Cardiac septum (tissue), 1 donor: Measurements from ENCODE around the gene RSAD1. TPM values are rescaled to one million over a fixed set of nuclear protein-coding genes. Genes with fewer than 3 reads are reported as not detected.

ENCODE experiments used
- DNase-seq: peaks from one replicate; pipeline ENCODE4 v3.0.0-alpha.2; 2020; ENCODE audit warnings: low spot score
- intact Hi-C: fragments of 100-400 bp; cut with DNase I; formaldehyde crosslinking; loops from one replicate; pipeline ENCODE4 v1.14.0; 2022
- total RNA-seq: library from RNA; stranded (reverse); fragmentation: NEBNext Ultra II Directional; extraction: Animal tissue kit (Norgen Biotek cat#: 25700); gene quantifications from one replicate; pipeline ENCODE4 v1.2.1, GENCODE V29; 2021
- donor health status: DM: no; HTN: no; CAD: no.

The RSAD1 gene
- total RNA-seq, 1 donor from 2014 or later, result 35.4 TPM

- intact Hi-C loops, result no loop called here
- DNase-seq, result no peak
These were observed 53.9 kb downstream of the RSAD1 start, which contains the start of gene EPN3 for GRCh38 chr17:50532452-50533024. Gene EPN3, plus strand, starts transcription at chr17:50532735. Its CDS starts 3,822 bp downstream, at chr17:50536557.

DNA sequence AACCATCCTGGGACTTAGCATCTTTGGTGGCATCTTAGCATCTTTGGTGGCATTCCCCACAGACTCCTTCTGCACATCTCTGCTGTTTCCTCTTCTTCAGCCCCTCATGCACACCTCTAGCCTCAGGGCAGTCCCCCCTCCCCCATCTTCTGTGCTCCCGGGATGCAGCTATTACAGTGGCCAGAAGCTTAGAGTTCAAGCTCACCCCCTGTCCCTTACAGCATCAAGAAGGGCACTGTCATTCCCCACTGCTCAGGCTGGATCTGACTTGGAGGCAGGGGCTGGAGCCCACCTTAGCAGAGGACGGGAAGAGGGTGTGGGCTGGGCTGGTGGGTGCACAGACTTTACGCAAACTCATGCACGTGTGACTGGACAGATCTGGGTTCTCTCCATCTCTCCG is 54.5 kb downstream of the RSAD1 start:
- intact Hi-C loops, result no loop called here

GRCh38 chr17:50533720-50534148 is 55.1 kb downstream of the RSAD1 start:
- DNase-seq, result peak; percentile 84
- intact Hi-C loops, result no loop called here

More for the DNA sequence above, 54.5 kb downstream of the RSAD1 start:
- no peak for DNase-seq

GRCh38 chr17:50534222-50534978 is 55.7 kb downstream of the RSAD1 start:
- DNase-seq, result no peak

DNA sequence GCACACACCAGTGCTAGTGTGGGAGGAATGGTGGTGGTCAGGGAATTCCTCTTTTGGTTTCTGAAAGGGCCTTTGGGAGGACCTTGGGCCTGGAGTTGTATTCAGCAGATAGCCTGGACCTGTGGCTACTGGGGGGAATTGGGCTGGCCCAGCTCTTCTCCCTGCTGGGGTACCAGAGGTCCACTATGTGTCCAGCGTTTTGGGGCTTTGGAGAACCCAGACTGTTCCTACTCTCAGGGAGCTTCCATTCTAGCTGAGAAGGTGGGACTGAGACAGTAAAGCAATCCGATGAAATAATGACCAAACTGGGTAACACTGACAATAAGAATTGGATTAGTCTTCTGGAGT is 56.3 kb downstream of the RSAD1 start:
- intact Hi-C loops, result no loop called here
- no peak for DNase-seq

More at GRCh38 chr17:50534222-50534978, 55.7 kb downstream of the RSAD1 start:
- intact Hi-C loops, result no loop called here

DNA sequence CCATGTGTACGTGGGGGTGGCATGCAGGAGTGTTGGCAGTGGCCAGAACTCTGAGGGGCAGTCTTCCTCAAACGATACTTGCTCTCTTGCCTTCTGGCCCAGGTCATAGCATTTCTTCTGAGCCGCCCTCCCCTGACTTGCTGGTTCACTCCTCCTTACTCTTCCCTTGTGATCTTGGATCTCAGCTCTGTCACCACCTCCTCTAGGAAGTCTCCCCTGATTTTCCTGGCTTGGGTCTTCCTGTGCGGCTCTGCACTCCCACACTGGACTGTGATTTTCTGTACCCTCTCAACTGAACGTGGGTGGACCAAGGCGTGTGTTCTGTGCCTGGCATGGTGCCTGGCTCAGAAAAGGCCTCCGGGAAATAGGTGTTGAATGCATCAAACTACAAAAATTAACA is 56.7 kb downstream of the RSAD1 start:
- DNase-seq, result no peak
- intact Hi-C loops, result no loop called here

Other genes with a start within 250 kb of the RSAD1 start
- not detected for gene TMEM92, start 204.4 kb upstream of the RSAD1 start, total RNA-seq
- 10.8 TPM for gene XYLT2, start 132.7 kb upstream of the RSAD1 start, total RNA-seq
- gene MRPL27, start 105.7 kb upstream of the RSAD1 start, total RNA-seq, result 61.4 TPM
- 0.35 TPM for gene EME1, start 105.6 kb upstream of the RSAD1 start, total RNA-seq
- 32.9 TPM for gene LRRC59, start 81.3 kb upstream of the RSAD1 start, total RNA-seq
- gene ACSF2, start 52.6 kb upstream of the RSAD1 start, total RNA-seq, result 9.6 TPM
- 0.30 TPM for gene CHAD, start 10.0 kb upstream of the RSAD1 start, total RNA-seq
- 0.13 TPM for gene MYCBPAP, start 29.6 kb downstream of the RSAD1 start, total RNA-seq
- 8.5 TPM for gene EPN3, start 53.9 kb downstream of the RSAD1 start, total RNA-seq
- 51.9 TPM for gene SPATA20, start 68.3 kb downstream of the RSAD1 start, total RNA-seq
- 0.13 TPM for gene CACNA1G, start 81.9 kb downstream of the RSAD1 start, total RNA-seq
- 1.9 TPM for gene ABCC3, start 156.0 kb downstream of the RSAD1 start, total RNA-seq
- 47.6 TPM for gene ANKRD40, start 229.1 kb downstream of the RSAD1 start, total RNA-seq
- 78.5 TPM for gene LUC7L3, start 240.7 kb downstream of the RSAD1 start, total RNA-seq